ENCODE data around the gene NLRC3. TPM values are rescaled to one million over a fixed set of nuclear protein-coding genes. Genes with fewer than 3 reads are reported as not detected.

Gene NLRC3
- total and polyA plus RNA-seq, 7 experiments from 2014 or later: 22.2 to 91.3 (median 70.0) TPM

GRCh38 chr16:3561626-3562025 lies 15.6 kb downstream of the NLRC3 start:
- Histone ChIP-seq H3K9me3 (ENCODE audit: control insufficient read depth in 2 of 3, low read length in 3 of 3) (no peaks in the 10 kb centered on the region), H3K27me3 (ENCODE audit: control insufficient read depth in 2 of 2, insufficient read depth in 2 of 2, low read length in 2 of 2) (no peaks in the 10 kb centered on the region), H3K27ac (ENCODE audit: low read depth, low read length) (no peak overlapping the region), H3K36me3 (ENCODE audit: control insufficient read depth in 2 of 3, insufficient read depth in 3 of 3, low read length in 3 of 3) (peaks cover 10 to 89% (median 37%) of the 10 kb centered on the region in 3 experiments), H3K4me3 (ENCODE audit: low read length) (no peak overlapping the region), H3K4me1 (ENCODE audit: control insufficient read depth in 2 of 2, insufficient read depth in 2 of 2, low read length in 2 of 2) (no peaks in the 10 kb centered on the region)
- intact Hi-C loops (cut with micrococcal nuclease): no loop called here
- DNase-seq (no peak), ATAC-seq (no peak)
- ChIA-PET POLR2A (no interaction called here), CTCF (no interaction called here)
- H3K27me3 Mint-ChIP-seq: no peaks in the 10 kb centered on the region
- peak overlapping the region in 3 of 9 donors; percentile 37 to 77 (median 48) for H3K27ac Mint-ChIP-seq
- peaks cover 0 to 2% (median 0%) of the 10 kb centered on the region in 7 donors for H3K4me1 Mint-ChIP-seq
- no peaks in the 10 kb centered on the region for H3K9me3 Mint-ChIP-seq
- no peak overlapping the region for H3K4me3 Mint-ChIP-seq
- peaks cover 4 to 37% (median 10%) of the 10 kb centered on the region in 5 donors for H3K36me3 Mint-ChIP-seq

GRCh38 chr16:3554351-3554928 lies 22.8 kb downstream of the NLRC3 start:
- H3K9me3 ChIP-seq (ENCODE audit: control insufficient read depth in 2 of 3, low read length in 3 of 3): no peaks in the 10 kb centered on the region
- H3K27ac ChIP-seq (ENCODE audit: low read depth, low read length): peak overlapping the region; percentile 39
- Mint-ChIP-seq H3K27me3 (no peaks in the 10 kb centered on the region), H3K9me3 (peaks cover 0 to 7% (median 0%) of the 10 kb centered on the region in 11 donors), H3K4me1 (peaks cover 3 to 16% (median 8%) of the 10 kb centered on the region in 7 donors), H3K27ac (peak overlapping the region in 3 of 9 donors; percentile 31 to 67 (median 62)), H3K4me3 (no peak overlapping the region), H3K36me3 (peaks cover 25 to 53% (median 31%) of the 10 kb centered on the region in 5 donors)
- DNase-seq (no peak), ATAC-seq (no peak)
- peaks cover 35 to 92% (median 47%) of the 10 kb centered on the region in 3 experiments for H3K36me3 ChIP-seq (ENCODE audit: control insufficient read depth in 2 of 3, insufficient read depth in 3 of 3, low read length in 3 of 3)
- ChIA-PET CTCF (no interaction called here), POLR2A (no interaction called here)
- H3K4me3 ChIP-seq (ENCODE audit: low read length): no peak overlapping the region
- intact Hi-C loops (cut with micrococcal nuclease): no loop called here
- H3K4me1 ChIP-seq (ENCODE audit: control insufficient read depth in 2 of 2, insufficient read depth in 2 of 2, low read length in 2 of 2): no peaks in the 10 kb centered on the region
- H3K27me3 ChIP-seq (ENCODE audit: control insufficient read depth in 2 of 2, insufficient read depth in 2 of 2, low read length in 2 of 2): no peaks in the 10 kb centered on the region

GRCh38 chr16:3553138-3553923 lies 23.9 kb downstream of the NLRC3 start:
- peaks cover 29 to 61% (median 31%) of the 10 kb centered on the region in 5 donors for H3K36me3 Mint-ChIP-seq
- Histone ChIP-seq H3K9me3 (ENCODE audit: control insufficient read depth in 2 of 3, low read length in 3 of 3) (no peaks in the 10 kb centered on the region), H3K4me1 (ENCODE audit: control insufficient read depth in 2 of 2, insufficient read depth in 2 of 2, low read length in 2 of 2) (no peaks in the 10 kb centered on the region), H3K27me3 (ENCODE audit: control insufficient read depth in 2 of 2, insufficient read depth in 2 of 2, low read length in 2 of 2) (no peaks in the 10 kb centered on the region), H3K4me3 (ENCODE audit: low read length) (no peak overlapping the region), H3K36me3 (ENCODE audit: control insufficient read depth in 2 of 3, insufficient read depth in 3 of 3, low read length in 3 of 3) (peaks cover 35 to 94% (median 43%) of the 10 kb centered on the region in 3 experiments), H3K27ac (ENCODE audit: low read depth, low read length) (no peak overlapping the region)
- POLR2A ChIA-PET: no interaction called here
- H3K4me1 Mint-ChIP-seq: peaks cover 3 to 16% (median 8%) of the 10 kb centered on the region in 7 donors
- H3K4me3 Mint-ChIP-seq: no peak overlapping the region
- H3K9me3 Mint-ChIP-seq: peaks cover 0 to 7% (median 0%) of the 10 kb centered on the region in 11 donors
- no peaks in the 10 kb centered on the region for H3K27me3 Mint-ChIP-seq
- ATAC-seq (no peak), DNase-seq (no peak)
- no peak overlapping the region for H3K27ac Mint-ChIP-seq
- intact Hi-C loops (cut with micrococcal nuclease): no loop called here
- CTCF ChIA-PET: no interaction called here

- Histone ChIP-seq H3K4me1 (ENCODE audit: control insufficient read depth in 2 of 2, insufficient read depth in 2 of 2, low read length in 2 of 2) (no peaks in the 10 kb centered on the region), H3K4me3 (ENCODE audit: low read length) (no peak overlapping the region), H3K36me3 (ENCODE audit: control insufficient read depth in 2 of 3, insufficient read depth in 3 of 3, low read length in 3 of 3) (peaks cover 35 to 91% (median 35%) of the 10 kb centered on the region in 3 experiments), H3K27ac (ENCODE audit: low read depth, low read length) (no peak overlapping the region), H3K27me3 (ENCODE audit: control insufficient read depth in 2 of 2, insufficient read depth in 2 of 2, low read length in 2 of 2) (no peaks in the 10 kb centered on the region), H3K9me3 (ENCODE audit: control insufficient read depth in 2 of 3, low read length in 3 of 3) (no peaks in the 10 kb centered on the region)
- ChIA-PET CTCF (no interaction called here), POLR2A (interaction anchor here (0.6 kb wide), 1 partner anchor 14 kb away, joined by 4 read pairs; no protein-coding TSS in a partner anchor)
- DNase-seq (no peak), ATAC-seq (no peak)
- Mint-ChIP-seq H3K9me3 (peaks cover 0 to 7% (median 0%) of the 10 kb centered on the region in 11 donors), H3K4me3 (peak overlapping the region in 1 of 10 donors; percentile 54), H3K36me3 (peaks cover 26 to 53% (median 31%) of the 10 kb centered on the region in 5 donors), H3K27me3 (no peaks in the 10 kb centered on the region), H3K4me1 (peaks cover 3 to 21% (median 8%) of the 10 kb centered on the region in 7 donors), H3K27ac (peak overlapping the region in 5 of 9 donors; percentile 65 to 92 (median 71))
- intact Hi-C loops (cut with micrococcal nuclease): no loop called here
These were observed 26.1 kb downstream of the NLRC3 start for GRCh38 chr16:3550851-3551847.

- H3K4me3 Mint-ChIP-seq: no peak overlapping the region
- H3K36me3 ChIP-seq (ENCODE audit: control insufficient read depth in 2 of 3, insufficient read depth in 3 of 3, low read length in 3 of 3): peaks cover 35 to 87% (median 35%) of the 10 kb centered on the region in 3 experiments
- intact Hi-C loops (cut with micrococcal nuclease): no loop called here
- no peaks in the 10 kb centered on the region for H3K9me3 ChIP-seq (ENCODE audit: control insufficient read depth in 2 of 3, low read length in 3 of 3)
- ATAC-seq: no peak
- H3K4me3 ChIP-seq (ENCODE audit: low read length): no peak overlapping the region
- H3K27me3 Mint-ChIP-seq: no peaks in the 10 kb centered on the region
- no peaks in the 10 kb centered on the region for H3K4me1 ChIP-seq (ENCODE audit: control insufficient read depth in 2 of 2, insufficient read depth in 2 of 2, low read length in 2 of 2)
- CTCF ChIA-PET: no interaction called here
- POLR2A ChIA-PET: interaction anchor here (1.0 kb wide), 1 partner anchor 23 kb away, joined by 3 read pairs; no protein-coding TSS in a partner anchor
- DNase-seq: no peak
- H3K27me3 ChIP-seq (ENCODE audit: control insufficient read depth in 2 of 2, insufficient read depth in 2 of 2, low read length in 2 of 2): no peaks in the 10 kb centered on the region
- H3K27ac Mint-ChIP-seq: peak overlapping the region in 1 of 9 donors; percentile 56
- H3K9me3 Mint-ChIP-seq: peaks cover 0 to 7% (median 0%) of the 10 kb centered on the region in 11 donors
- no peak overlapping the region for H3K27ac ChIP-seq (ENCODE audit: low read depth, low read length)
- H3K4me1 Mint-ChIP-seq: peaks cover 3 to 19% (median 8%) of the 10 kb centered on the region in 7 donors
- H3K36me3 Mint-ChIP-seq: peaks cover 23 to 53% (median 27%) of the 10 kb centered on the region in 5 donors
These were observed 27.3 kb downstream of the NLRC3 start for GRCh38 chr16:3549906-3550305.

- ChIA-PET POLR2A (interaction anchor here (0.6 to 1.0 kb wide), 2 partner anchors 25 to 1183 kb away, joined by 3 read pairs; no protein-coding TSS in a partner anchor), CTCF (interaction anchor here (0.6 kb wide), 1 partner anchor 751 kb away, joined by 3 read pairs; no protein-coding TSS in a partner anchor)
- H3K36me3 Mint-ChIP-seq: peaks cover 23 to 51% (median 27%) of the 10 kb centered on the region in 5 donors
- H3K4me3 ChIP-seq (ENCODE audit: low read length): no peak overlapping the region
- H3K27me3 Mint-ChIP-seq: no peaks in the 10 kb centered on the region
- H3K4me1 ChIP-seq (ENCODE audit: control insufficient read depth in 2 of 2, insufficient read depth in 2 of 2, low read length in 2 of 2): no peaks in the 10 kb centered on the region
- no peaks in the 10 kb centered on the region for H3K9me3 ChIP-seq (ENCODE audit: control insufficient read depth in 2 of 3, low read length in 3 of 3)
- H3K9me3 Mint-ChIP-seq: peaks cover 0 to 7% (median 0%) of the 10 kb centered on the region in 11 donors
- peak overlapping the region in 5 of 9 donors; percentile 31 to 82 (median 36) for H3K27ac Mint-ChIP-seq
- H3K27ac ChIP-seq (ENCODE audit: low read depth, low read length): no peak overlapping the region
- H3K27me3 ChIP-seq (ENCODE audit: control insufficient read depth in 2 of 2, insufficient read depth in 2 of 2, low read length in 2 of 2): no peaks in the 10 kb centered on the region
- H3K4me1 Mint-ChIP-seq: peaks cover 0 to 17% (median 4%) of the 10 kb centered on the region in 7 donors
- H3K4me3 Mint-ChIP-seq: no peak overlapping the region
- intact Hi-C loops (cut with micrococcal nuclease): no loop called here
- no peak for ATAC-seq
- DNase-seq: no peak
- peaks cover 26 to 87% (median 28%) of the 10 kb centered on the region in 3 experiments for H3K36me3 ChIP-seq (ENCODE audit: control insufficient read depth in 2 of 3, insufficient read depth in 3 of 3, low read length in 3 of 3)
These were observed 28.3 kb downstream of the NLRC3 start for GRCh38 chr16:3548859-3549258.

Data from naive thymus-derived CD4-positive, alpha-beta T cell (primary cell).